SHP77 (cell line): ENCODE results near the gene BACE2.

ENCODE experiments used
- DNase-seq, 2 experiments: peaks; one replicate each; lab custom pipeline; 2025; lab: John Stamatoyannopoulos, UW

The BACE2 gene

GRCh38 chr21:41321908-41322495, 154.0 kb downstream of the BACE2 start:
- DNase-seq = no peak

GRCh38 chr21:41322496-41323382, 154.8 kb downstream of the BACE2 start:
- DNase-seq = no peak

- no peak for DNase-seq
These were observed 157.4 kb downstream of the BACE2 start for GRCh38 chr21:41325138-41325912.

GRCh38 chr21:41326414-41327080, 158.6 kb downstream of the BACE2 start:
- DNase-seq = no peak

- DNase-seq = no peak
These were observed 159.8 kb downstream of the BACE2 start for GRCh38 chr21:41327753-41328152.

- DNase-seq = no peak
These were observed 161.0 kb downstream of the BACE2 start for GRCh38 chr21:41328660-41329607.
